ENCODE results near the gene EFCAB6.

GRCh38 chr22:43827926-43828724, 16.0 kb upstream of the EFCAB6 start:
- TF ChIP-seq SREBF2 (IDR thresholded peaks at IDR 0.05; ENCODE audit: low read length): no peak
- TF ChIP-seq PBX3 (IDR thresholded peaks at IDR 0.05; ENCODE audit: insufficient replicate concordance, low read depth, low read length): no peak
- no peak for TF ChIP-seq CTCF (IDR thresholded peaks at IDR 0.05 in 2 of 3, conservative IDR thresholded peaks at IDR 0.05 in 1 of 3; ENCODE audit: control insufficient read depth in 2 of 3, extremely low read depth in 1 of 3, insufficient read depth in 1 of 3, low read depth in 3 of 3, low read length in 3 of 3)
- no peak for TF ChIP-seq SIN3A (IDR thresholded peaks at IDR 0.05; ENCODE audit: low read depth, low read length)

Measured in GM12878 (cell line).